Parietal lobe (tissue), 1 donor: ENCODE data around the gene RAB25. TPM values are rescaled to one million over a fixed set of nuclear protein-coding genes. Genes with fewer than 3 reads are reported as not detected.

Experiments
- total RNA-seq: library from RNA; depleted of rRNA; stranded (reverse); fragments of >200 nt; gene quantifications from one replicate; pipeline ENCODE4 v1.2.3, GENCODE V29; 2014

The RAB25 gene
- not detected for total RNA-seq

GRCh38 chr1:156060937-156061636, at the start of gene RAB25:
RAB25 (plus strand) TSS chr1:156061160; CDS start chr1:156061401, 241 bp downstream.

GRCh38 chr1:156020293-156021092, 40.5 kb upstream of the RAB25 start, which contains the start of gene SSR2:
SSR2 (minus strand) TSS chr1:156020951; CDS start chr1:156020167, 784 bp downstream.

GRCh38 chr1:156053768-156054499, 7.0 kb upstream of the RAB25 start, which contains the start of gene UBQLN4:
UBQLN4 (minus strand) TSS chr1:156053798; CDS start chr1:156053701, 97 bp downstream.

GRCh38 chr1:156054500-156055280, 6.3 kb upstream of the RAB25 start, which contains the start of gene LAMTOR2:
LAMTOR2 (plus strand) TSS chr1:156054782; CDS start chr1:156054890, 108 bp downstream.

GRCh38 chr1:156082309-156083091, 21.5 kb downstream of the RAB25 start, which contains the start of gene MEX3A:
MEX3A (minus strand) TSS chr1:156082465; CDS start chr1:156081998, 467 bp downstream.

GRCh38 chr1:156114101-156114918, 53.4 kb downstream of the RAB25 start, which contains the start of gene LMNA:
LMNA (plus strand) TSS chr1:156114711; CDS start chr1:156114919, 208 bp downstream.

Other genes starting within 250 kb of the RAB25 start
- gene GON4L, start 203.9 kb upstream of the RAB25 start, total RNA-seq, result 82.6 TPM
- gene SYT11, start 201.6 kb upstream of the RAB25 start, total RNA-seq, result 174 TPM
- gene RIT1, start 149.8 kb upstream of the RAB25 start, total RNA-seq, result 33.8 TPM
- 61.7 TPM for gene KHDC4, start 126.7 kb upstream of the RAB25 start, total RNA-seq
- not detected for gene RXFP4, start 119.5 kb upstream of the RAB25 start, total RNA-seq
- gene ARHGEF2, start 82.6 kb upstream of the RAB25 start, total RNA-seq, result 185 TPM
- 185 TPM for gene SSR2, start 40.2 kb upstream of the RAB25 start, total RNA-seq
- 36.0 TPM for gene UBQLN4, start 7.4 kb upstream of the RAB25 start, total RNA-seq
- 33.2 TPM for gene LAMTOR2, start 6.4 kb upstream of the RAB25 start, total RNA-seq
- gene MEX3A, start 21.3 kb downstream of the RAB25 start, total RNA-seq, result 69.5 TPM
- 30.4 TPM for gene LMNA, start 53.6 kb downstream of the RAB25 start, total RNA-seq
- 34.4 TPM for gene SEMA4A, start 92.4 kb downstream of the RAB25 start, total RNA-seq
- 18.5 TPM for gene SLC25A44, start 132.9 kb downstream of the RAB25 start, total RNA-seq
- gene PMF1, start 151.8 kb downstream of the RAB25 start, total RNA-seq, result 34.1 TPM
- gene BGLAP, start 181.0 kb downstream of the RAB25 start, total RNA-seq, result 1.9 TPM
- gene PAQR6, start 186.9 kb downstream of the RAB25 start, total RNA-seq, result 6.6 TPM
- 50.1 TPM for gene SMG5, start 221.7 kb downstream of the RAB25 start, total RNA-seq
- gene TMEM79, start 223.2 kb downstream of the RAB25 start, total RNA-seq, result 2.2 TPM
- 14.1 TPM for gene GLMP, start 234.5 kb downstream of the RAB25 start, total RNA-seq
- gene VHLL, start 238.1 kb downstream of the RAB25 start, total RNA-seq, result 1.3 TPM